Raji (cell line): ENCODE measurements around the gene SLC4A3.

ENCODE experiments used
- POLR2A ChIP-seq: IDR thresholded peaks from 2 replicates; pipeline ENCODE4 v1.6.1; 2011; ENCODE audit warnings: low read depth, low read length, control low read depth; ENCODE audit not compliant: insufficient read depth

SLC4A3 gene

DNA sequence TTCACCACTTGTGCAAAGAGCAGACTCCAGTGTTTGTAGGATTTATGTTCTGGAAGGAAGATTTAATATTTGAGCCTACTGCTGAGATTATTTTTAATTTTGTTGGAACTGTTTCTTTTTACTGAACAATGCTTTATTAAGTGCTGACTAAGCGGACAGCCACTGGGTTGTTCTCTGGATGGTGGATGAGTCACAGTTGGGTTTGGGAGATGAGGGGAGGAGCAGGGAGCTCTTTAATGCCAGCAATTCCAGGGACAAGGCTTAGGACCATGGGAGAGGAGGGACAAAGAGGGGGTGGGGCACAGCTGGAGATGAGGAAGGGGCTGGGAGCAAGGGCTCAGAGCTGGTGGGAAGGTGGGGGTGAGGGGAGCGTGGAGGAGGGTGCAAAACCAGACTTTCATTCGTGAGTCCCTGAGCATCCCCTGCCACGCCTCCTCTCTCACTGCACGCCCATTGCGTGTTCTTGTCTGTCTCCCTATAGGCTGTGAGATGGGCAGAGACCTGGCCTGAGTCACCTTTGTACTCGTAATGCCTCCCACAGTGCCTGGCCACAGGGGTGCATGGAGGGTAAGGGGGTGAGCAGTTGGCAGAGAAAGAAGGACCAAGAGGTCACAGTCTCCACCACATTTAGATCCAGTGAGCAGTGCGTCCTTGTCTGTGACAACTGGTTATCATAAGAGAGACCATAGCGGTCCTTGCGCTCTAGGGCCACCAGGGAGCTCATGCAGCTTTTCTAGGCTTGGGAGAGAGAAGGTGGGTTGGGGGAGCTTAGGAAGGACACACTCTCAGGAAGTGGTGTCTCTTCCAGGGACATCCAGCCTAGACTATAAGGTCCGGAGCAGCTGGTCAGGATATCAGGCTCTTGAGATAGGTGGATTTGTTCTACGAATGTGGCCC is 18.4 kb downstream of the SLC4A3 start:
- TF ChIP-seq POLR2A = no peak

DNA sequence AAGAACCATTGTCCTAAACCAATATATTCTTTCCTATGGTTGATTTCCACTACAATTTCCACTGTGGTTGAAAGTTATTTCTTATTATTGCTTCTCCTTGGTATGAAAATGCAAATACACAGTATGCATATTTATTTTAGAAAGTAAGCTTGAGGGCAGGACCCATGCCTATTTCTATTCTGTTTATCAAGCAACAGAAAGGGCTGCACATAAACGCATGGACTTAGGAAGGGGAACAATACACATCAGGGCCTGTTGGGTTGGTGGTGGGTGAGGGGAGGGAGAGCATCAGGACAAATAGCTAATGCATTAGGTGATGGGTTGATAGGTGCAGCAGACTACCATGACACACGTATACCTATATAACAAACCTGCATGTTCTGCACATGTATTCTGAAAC is 20.7 kb downstream of the SLC4A3 start:
- TF ChIP-seq POLR2A = no peak

DNA sequence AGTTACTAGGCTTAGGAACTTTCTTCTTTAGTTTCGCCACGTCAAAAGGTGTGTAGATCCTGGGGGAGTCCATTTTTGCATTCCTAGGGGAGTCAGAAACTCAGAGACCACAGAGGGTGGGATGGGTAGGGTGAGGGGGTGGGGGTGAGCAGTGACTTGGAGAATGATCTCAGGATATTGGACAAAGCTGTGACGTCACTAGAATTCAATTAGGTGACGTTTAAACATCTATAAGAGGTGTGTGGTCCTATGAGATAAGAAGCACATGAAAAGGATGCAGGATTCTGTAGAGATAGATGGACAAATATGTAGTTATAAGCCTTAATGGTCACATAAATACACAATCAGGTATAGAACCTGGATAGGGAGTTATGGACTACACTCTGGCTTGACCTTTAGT is 21.5 kb downstream of the SLC4A3 start:
- TF ChIP-seq POLR2A = no peak

DNA sequence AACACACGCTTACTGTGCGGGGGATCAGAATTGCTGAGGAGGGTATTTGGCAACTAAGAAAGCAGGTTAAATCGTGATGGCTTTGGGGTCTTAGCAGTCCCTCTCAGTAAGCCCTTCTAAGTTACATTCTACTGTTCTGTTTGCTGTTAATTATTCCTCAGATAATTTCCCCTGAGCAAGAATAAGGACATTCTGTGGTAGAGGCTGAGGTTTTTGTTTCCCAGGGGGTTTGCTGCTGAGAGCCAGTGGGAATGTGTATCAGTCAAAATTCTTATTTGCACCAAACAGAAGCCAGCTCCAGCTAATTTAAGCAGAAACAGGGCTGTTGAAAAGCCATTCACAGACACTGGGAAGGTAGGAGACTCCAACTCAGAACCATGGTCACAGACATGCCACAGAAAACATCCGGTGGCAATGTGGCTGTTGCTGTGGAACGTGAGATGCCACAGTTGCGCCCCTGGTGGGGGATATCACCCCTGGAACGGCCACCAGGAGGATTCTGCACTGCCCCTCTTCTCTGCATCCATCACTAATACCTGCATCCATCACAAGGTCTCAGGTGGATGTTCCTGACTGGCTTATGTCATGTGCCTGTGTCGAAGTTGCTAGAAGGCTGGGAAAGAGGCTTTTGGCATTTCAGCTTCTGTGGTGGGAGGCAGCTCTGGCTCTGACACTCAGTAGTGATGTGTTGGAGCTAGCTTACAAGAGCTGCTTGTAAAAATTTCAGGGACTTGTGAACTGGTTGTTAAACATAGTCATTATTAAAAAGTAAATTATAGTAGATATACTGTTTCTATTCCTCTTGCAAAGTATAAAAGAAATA is 23.2 kb downstream of the SLC4A3 start:
- no peak for TF ChIP-seq POLR2A

DNA sequence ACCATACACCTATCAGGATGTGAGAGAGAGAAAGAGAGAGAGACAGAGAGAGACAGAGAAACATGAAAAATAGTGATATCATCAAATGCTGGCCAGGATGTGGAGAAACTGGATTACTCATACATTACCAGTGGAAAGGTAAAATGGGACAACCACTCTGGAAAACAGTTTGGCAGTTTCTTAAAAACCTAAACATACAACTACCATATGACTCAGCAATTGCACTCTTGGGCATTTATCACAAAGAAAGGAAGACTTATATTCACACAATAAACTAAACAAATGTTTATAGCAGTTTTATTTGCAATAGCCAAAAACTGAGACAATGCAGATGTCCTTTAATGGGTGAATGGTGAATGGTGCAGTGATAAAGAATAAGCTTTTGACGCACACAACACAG is 29.1 kb downstream of the SLC4A3 start:
- no peak for TF ChIP-seq POLR2A

DNA sequence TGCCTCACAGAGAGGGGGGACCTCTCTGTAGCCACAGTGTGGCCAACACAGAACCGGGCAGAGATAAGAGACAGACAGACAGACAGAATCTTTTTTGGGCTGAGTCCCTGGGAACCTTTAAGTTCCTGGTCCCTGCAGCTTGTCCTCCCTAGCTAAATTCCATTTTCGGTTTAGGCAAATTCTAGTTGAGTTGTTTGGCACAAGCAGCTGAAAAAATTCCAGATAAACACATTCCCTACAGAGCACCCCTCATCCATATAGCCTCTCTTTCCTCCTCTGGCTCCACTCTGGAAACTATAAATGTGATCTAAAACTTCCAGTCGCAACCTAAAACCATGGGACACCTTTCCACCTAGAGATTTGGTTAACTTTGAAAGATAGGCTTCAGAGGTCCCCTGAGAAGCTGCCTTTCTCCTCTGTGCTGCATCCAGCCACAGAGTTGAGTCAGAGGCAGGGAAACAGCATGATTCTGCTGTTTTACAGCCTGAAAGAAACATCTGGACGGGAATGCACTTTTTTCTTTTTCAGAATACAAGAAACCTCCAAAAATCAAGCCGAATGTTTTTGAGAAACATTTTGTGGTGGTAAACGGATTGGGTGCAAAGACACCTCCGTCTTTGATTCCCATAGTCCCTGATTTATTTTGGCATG is 30.9 kb downstream of the SLC4A3 start:
- no peak for TF ChIP-seq POLR2A

DNA sequence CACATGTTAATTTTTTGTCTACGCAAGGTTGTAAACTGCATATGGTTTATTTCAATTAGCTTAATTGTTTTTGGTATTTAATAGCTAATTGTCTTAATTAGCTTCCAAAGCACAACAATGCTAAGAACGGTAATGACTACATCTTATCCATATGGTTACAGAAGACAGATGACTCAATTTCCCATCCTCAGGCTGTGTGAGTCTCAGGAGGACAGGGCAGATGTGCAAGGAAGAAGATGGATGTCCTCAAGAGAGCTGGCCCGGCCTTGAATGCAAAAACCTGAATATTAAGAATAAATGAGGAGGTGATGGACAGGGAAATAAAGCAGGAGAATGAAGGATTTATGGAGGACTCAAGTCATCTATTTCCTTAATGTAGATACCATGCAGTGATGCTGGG is 31.4 kb downstream of the SLC4A3 start:
- TF ChIP-seq POLR2A = no peak

DNA sequence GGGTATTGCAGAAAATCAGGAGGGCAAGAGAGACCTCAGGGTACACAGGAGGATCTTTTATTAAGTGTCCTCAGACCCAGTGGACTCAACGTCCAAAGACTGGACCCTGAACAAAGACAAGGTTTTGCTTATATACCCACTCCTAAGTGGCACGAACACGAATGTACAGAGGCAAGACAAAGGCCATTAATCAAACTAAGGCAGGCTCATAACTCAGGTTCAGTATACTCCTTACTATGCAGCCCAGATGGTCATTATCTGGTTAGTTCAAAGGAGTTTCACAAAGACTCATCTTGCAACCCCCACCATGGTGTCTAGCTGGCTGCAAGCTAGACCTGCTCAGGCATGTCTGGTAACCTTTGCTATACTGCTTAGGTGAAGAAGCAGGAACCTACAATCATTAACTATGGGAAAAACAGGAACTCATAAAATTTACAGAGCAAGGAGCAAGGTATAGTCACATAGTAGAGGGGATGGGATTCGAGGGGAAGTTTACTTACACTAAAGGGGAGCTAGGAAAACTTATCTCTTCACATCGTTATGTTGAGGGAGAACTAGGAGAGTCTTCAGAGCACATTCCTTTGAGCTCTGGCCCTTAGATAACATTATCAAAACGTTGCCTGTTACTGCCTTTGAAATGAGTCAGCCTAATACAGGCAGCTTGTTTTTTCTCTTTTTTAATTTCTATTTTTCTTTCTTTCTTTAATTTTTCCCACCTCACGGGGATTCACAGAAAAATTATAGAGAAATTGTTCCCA is 33.9 kb downstream of the SLC4A3 start:
- TF ChIP-seq POLR2A = no peak

DNA sequence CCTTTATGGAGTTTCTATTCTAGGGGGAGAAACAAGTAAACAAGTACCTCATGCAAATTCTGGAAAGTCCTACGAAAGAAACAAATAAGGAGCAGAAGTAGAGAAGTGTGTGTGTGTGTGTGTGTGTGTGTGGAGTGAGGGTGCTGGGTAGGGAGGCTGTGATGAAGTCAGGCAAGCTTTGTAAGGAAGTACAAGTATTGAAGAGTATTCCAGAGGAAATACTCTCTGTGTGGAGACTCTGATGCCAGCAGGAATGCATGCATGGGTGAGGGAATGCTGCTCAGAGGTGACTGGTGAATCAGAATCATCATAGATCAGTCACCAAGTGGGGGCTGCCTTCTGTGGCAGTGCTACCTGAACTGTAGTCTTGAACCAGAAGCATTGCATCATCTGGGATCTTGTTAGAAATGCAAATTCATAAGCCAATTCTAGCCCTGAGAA is 34.5 kb downstream of the SLC4A3 start:
- TF ChIP-seq POLR2A = no peak

DNA sequence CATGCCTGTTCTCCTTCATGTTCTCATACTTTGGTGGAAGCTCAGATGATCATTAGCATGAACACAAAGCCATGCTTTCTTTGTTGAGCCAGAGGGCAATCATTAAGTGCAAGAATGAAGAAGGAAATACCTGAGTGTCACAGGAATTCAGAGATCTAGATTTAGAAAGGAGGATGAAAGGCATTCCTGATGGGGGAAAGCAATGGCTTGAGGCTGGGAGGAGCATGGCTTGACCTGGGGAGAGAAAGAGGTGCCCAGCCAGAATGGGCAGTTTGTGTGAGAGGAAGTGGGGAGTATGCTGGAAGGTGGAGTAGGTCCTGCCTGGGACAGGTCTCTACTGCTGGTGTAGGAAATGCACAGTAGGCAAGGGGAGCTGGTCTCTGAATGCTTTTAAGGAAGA is 35.1 kb downstream of the SLC4A3 start:
- TF ChIP-seq POLR2A = no peak

DNA sequence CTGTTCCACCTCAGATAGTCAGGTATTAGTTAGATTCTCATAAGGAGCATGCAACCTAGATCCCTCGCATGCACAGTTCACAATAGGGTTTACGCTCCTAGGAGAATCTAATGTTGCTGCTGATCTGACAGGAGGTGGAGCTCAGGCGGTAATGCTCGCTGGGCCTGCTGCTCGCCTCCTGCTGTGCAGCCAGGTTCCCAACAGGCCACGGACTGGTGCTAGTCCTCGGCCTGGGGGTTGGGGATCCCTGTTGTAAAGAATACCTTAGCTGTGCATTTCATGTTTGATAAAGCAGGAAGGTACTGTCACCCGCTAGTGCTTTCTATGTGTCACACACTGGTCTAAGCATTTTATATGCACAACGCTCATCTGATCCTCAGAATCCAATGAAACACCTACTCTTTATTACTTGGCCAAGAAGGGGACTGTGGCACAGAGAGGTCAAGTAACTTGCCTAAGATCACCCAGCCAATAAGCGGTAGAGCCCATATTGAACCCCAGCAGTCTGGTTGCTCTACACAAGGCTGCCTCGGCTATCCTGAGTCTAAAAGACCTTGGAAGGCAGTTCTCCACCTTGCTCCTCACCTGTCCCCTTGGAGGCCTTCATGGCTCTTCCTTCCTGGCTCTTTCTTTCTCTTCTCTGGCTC is 35.8 kb downstream of the SLC4A3 start:
- TF ChIP-seq POLR2A = no peak

DNA sequence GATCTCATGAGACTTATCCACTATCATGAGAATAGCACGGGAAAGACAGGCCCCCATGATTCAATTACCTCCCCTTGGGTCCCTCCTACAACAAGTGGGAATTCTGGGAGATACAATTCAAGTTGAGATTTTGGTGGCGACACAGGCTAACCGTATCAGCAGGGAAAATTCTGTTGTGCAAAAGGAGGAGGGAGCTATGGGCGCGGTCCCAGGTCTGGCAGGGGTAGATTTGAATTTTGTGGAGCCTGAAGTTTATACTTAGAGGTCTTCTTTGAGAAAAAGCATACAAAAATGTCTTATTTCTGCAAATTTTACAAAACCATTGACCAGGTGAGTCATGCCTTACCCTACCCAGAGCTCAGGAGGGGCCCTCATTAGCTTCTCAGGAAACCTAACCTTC is 36.6 kb downstream of the SLC4A3 start:
- TF ChIP-seq POLR2A = no peak

DNA sequence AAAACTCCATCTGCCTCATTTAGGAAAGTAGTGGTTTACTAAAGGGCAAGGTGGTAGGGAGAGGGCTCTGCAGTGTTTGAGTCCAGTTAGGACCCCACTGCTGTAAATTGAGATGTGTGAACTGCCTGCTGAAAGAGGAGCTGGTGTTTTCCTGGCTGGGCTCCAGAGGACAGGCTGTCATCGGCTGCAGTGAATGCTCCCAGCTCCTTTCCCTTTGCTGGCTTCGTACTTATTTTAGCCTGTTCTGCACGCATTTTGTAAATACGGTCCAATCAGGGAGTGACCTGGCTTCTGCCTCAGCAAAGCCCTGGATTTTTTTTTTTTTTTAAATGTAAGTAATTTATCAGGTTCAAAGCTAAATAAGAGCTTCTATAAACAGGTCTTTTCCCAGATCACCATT is 37.5 kb downstream of the SLC4A3 start:
- no peak for TF ChIP-seq POLR2A

DNA sequence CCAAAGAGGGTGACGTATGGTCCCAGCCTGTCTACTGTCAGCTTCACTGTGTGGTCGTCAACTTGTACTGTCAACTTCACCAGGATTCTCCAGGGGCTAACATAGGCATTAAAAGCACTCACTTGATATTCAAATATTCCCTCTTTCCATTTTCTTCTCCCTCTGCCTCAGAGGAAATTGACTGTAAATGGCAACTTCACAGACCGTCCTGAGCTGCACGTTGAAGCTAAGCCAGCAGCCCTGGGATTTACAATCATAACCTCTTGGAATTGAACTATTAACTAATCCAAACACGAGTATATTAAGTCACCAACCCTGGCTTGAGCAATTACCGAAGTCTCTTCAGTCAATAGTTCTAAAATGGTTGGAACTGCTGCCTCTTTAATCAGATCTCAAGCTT is 38.5 kb downstream of the SLC4A3 start:
- no peak for TF ChIP-seq POLR2A
